ENCODE results near the gene TPD52L1. TPM values are rescaled to one million over a fixed set of nuclear protein-coding genes. Genes with fewer than 3 reads are reported as not detected.
"Not testable (repeated sequence)": the region's sequence is repeated elsewhere in the genome, so short reads cannot be mapped to it uniquely, and the experiment has no call there.

Gene TPD52L1
- total RNA-seq, 1 experiment from 2014 or later = 7.3 TPM

DNA sequence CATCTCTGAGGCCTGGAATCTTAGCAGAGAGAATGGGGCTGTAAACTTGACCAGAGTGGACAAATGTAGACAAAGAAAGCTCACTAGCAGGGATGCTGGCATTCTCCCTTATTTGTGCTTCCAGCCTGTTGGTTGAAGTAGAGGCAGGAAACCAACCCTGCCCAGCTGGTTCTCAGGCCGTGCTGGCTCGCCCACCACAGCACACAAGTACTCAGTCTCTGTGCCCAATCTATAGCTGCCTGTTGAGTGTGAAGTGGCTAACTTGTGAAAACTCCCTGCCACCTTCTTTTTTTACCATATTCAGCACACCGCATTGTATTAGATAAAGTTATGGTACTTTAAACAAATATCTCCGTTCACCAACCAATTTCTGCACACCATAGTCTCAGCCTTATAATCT, 110.9 kb downstream of the TPD52L1 start:
- DNase-seq = no peak
- Histone ChIP-seq H3K27me3 (ENCODE audit: control insufficient read depth, insufficient read depth, low read length) (no peaks in the 10 kb centered on the region), H3K36me3 (replicated peaks; ENCODE audit: control insufficient read depth, insufficient read depth, low read length) (no peaks in the 10 kb centered on the region), H3K4me3 (ENCODE audit: insufficient read depth, low read depth, low read length) (no peak overlapping the region)

DNA sequence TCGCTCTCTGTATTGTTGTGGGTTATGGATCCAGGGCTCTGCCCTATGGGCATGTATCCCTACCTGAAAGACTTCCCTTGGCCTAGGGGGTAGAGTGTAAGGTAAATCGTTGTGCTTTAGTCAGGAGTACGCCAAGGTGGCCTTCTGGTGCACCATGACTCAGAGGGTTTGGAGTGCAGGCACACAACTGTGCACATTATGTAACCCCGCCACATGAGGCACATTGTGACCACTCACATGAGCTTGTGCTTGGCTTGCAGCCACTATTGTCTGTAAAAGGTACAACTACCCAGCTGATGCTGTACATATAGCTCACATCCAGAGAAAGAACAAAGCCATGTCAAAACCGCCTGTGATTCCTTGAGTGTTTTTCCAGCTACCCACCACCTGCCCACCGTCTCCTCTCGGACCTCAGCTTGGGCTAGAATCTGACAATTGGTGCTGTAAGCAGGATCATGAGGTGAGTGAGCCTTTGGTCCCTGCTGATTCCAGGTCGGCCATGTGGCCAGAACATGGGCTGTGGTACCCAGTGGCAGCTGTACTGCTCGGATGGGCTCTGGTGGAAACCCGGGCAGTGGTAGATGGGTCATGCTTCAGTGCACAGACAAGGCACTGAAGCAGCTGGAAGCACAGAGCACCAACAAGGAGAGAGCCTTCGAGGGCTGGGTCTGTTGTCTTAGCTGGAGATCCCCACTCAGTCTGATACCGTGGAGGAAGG, 114.4 kb downstream of the TPD52L1 start:
- no peak overlapping the region for H3K4me3 ChIP-seq (ENCODE audit: insufficient read depth, low read depth, low read length)
- no peak for DNase-seq
- H3K27me3 ChIP-seq (ENCODE audit: control insufficient read depth, insufficient read depth, low read length) = no peaks in the 10 kb centered on the region
- H3K36me3 ChIP-seq (replicated peaks; ENCODE audit: control insufficient read depth, insufficient read depth, low read length) = no peaks in the 10 kb centered on the region

- Histone ChIP-seq H3K36me3 (replicated peaks; ENCODE audit: control insufficient read depth, insufficient read depth, low read length) (no peaks in the 10 kb centered on the region; the same call in 1 of the 2 replicates), H3K27me3 (ENCODE audit: control insufficient read depth, insufficient read depth, low read length) (no peaks in the 10 kb centered on the region), H3K4me3 (ENCODE audit: insufficient read depth, low read depth, low read length) (no peak overlapping the region)
- no peak for DNase-seq
Measured at GRCh38 chr6:125268765-125269164, 115.2 kb downstream of the TPD52L1 start.

- Histone ChIP-seq H3K27me3 (ENCODE audit: control insufficient read depth, insufficient read depth, low read length) (no peaks in the 10 kb centered on the region), H3K4me3 (ENCODE audit: insufficient read depth, low read depth, low read length) (no peak overlapping the region), H3K36me3 (replicated peaks; ENCODE audit: control insufficient read depth, insufficient read depth, low read length) (no peaks in the 10 kb centered on the region; the same call in 1 of the 2 replicates)
- no peak for DNase-seq
Measured at GRCh38 chr6:125269328-125269985, 115.9 kb downstream of the TPD52L1 start.

DNA sequence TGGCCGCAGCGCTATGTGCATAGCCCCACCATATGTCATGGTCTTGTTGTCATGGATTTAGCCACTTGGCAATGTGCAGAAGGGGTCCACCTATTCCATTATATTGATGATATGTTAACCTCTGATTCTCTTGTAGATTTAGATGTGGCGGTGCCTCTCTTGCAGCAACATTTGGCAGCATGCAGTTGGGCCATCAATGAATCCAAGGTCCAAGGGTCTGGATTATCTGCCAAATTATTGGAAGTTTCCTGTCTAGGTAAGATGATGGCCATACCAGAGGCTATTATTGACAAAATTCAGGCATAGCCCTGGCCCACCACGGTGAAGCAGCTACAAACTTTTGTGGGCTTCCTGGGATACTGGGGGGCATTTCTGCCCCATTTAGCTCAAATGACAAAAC, 116.8 kb downstream of the TPD52L1 start:
- DNase-seq = no peak
- H3K4me3 ChIP-seq (ENCODE audit: insufficient read depth, low read depth, low read length) = no peak overlapping the region
- H3K27me3 ChIP-seq (ENCODE audit: control insufficient read depth, insufficient read depth, low read length) = no peaks in the 10 kb centered on the region
- H3K36me3 ChIP-seq (replicated peaks; ENCODE audit: control insufficient read depth, insufficient read depth, low read length) = peaks cover 1% of the 10 kb centered on the region; the same call in 1 of the 2 replicates

DNA sequence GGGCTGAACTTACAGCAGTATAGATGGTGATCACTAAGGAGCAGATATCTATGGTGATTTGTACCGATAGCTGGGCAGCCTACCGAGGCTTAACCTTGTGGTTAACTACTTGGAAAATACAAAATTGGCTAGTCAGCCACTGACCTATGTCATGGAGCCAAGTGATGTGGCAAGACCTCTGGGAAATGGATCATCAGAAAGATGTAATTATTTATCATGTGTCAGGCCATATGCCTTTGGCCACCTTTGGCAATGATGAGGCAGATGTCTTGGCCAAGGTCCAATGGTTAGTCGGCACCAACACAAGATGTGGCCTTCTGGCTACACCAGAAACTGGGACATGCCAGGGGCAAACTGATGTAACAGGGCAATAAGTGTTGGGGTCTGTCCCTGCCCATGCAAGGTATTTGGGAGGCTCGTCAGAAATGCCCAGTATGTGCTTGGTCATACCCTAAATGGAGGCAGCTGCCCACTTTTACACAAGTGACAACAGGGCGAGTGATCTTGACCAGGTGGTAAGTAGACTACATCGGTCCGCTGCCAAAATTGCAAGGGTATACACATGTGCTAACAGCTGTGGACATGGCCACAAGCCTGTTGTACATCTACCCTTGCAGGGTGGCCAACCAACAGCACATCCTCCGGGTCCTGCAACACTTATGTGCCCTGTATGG, 118.0 kb downstream of the TPD52L1 start:
- Histone ChIP-seq H3K27me3 (ENCODE audit: control insufficient read depth, insufficient read depth, low read length) (no peaks in the 10 kb centered on the region), H3K4me3 (ENCODE audit: insufficient read depth, low read depth, low read length) (no peak overlapping the region), H3K36me3 (replicated peaks; ENCODE audit: control insufficient read depth, insufficient read depth, low read length) (peaks cover 6% of the 10 kb centered on the region; the same call in 1 of the 2 replicates)
- DNase-seq = no peak

GRCh38 chr6:125273251-125273650, 119.7 kb downstream of the TPD52L1 start:
- DNase-seq = no peak
- H3K4me3 ChIP-seq (ENCODE audit: insufficient read depth, low read depth, low read length) = no peak overlapping the region
- peaks cover 7% of the 10 kb centered on the region; the same call in 1 of the 2 replicates for H3K36me3 ChIP-seq (replicated peaks; ENCODE audit: control insufficient read depth, insufficient read depth, low read length)
- no peaks in the 10 kb centered on the region for H3K27me3 ChIP-seq (ENCODE audit: control insufficient read depth, insufficient read depth, low read length)

DNA sequence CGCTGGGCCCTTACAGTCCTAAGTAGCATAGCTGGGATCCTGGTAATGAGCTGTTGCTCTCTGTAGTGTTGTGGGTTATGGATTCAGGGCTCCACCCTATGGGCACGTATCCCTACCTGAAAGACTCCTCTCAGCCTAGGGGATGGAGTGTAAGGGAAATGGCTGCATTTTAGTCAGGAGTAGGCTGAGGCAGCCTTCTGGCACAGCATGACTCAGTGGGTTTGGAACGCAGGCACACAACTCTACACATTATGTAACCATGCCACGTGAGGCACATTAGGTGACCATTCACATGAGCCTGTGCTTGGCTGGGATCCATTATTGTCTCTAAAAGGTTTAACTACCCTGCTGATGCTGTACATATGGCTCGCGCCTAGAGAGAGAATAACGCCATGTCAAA, 120.4 kb downstream of the TPD52L1 start:
- DNase-seq = no peak
- H3K4me3 ChIP-seq (ENCODE audit: insufficient read depth, low read depth, low read length) = no peak overlapping the region

DNA sequence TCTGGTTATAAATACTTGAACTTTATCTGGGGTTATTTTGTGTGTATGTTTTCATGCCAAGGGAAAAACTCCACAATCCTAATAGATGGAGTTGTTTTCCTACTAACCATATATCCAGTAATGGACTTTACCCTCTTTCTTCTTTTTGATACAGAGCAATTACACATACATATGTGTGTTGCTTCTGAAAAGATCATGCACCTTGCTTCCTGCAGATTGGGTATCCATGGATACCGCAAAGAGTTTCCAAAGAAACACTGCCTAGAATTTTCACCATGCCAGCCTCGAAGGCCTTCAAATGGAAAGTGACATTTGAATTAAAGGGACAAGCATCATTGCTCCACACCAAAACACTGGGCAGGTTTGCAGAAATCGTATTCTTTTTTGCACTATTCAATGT, 121.4 kb downstream of the TPD52L1 start:
- Histone ChIP-seq H3K27me3 (ENCODE audit: control insufficient read depth, insufficient read depth, low read length) (no peaks in the 10 kb centered on the region), H3K36me3 (replicated peaks; ENCODE audit: control insufficient read depth, insufficient read depth, low read length) (peaks cover 7% of the 10 kb centered on the region; the same call in 1 of the 2 replicates), H3K4me3 (ENCODE audit: insufficient read depth, low read depth, low read length) (no peak overlapping the region)
- DNase-seq = no peak

More for the DNA sequence above, 120.4 kb downstream of the TPD52L1 start:
- H3K27me3 ChIP-seq (ENCODE audit: control insufficient read depth, insufficient read depth, low read length) = no peaks in the 10 kb centered on the region
- peaks cover 7% of the 10 kb centered on the region; the same call in 1 of the 2 replicates for H3K36me3 ChIP-seq (replicated peaks; ENCODE audit: control insufficient read depth, insufficient read depth, low read length)

DNA sequence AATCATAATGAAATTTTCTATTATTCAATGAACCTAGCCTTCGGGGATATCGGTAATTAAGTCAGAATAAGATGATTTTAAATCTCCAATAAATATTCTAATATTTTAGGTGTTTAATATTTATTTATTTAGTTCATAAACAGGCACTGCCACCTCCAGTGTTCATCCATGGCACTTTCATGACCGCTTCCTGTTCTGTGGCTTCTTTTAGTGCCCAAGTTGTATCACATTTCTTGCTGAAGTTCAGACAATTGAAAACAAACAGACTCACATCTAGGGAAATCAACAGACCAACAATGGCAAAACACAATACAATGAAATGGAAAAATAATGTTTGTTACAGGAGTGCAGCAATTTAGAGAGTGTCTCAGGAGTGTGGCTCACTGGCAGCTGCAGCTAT, 122.2 kb downstream of the TPD52L1 start:
- Histone ChIP-seq H3K4me3 (ENCODE audit: insufficient read depth, low read depth, low read length) (no peak overlapping the region), H3K36me3 (replicated peaks; ENCODE audit: control insufficient read depth, insufficient read depth, low read length) (peaks cover 9% of the 10 kb centered on the region), H3K27me3 (ENCODE audit: control insufficient read depth, insufficient read depth, low read length) (no peaks in the 10 kb centered on the region)
- DNase-seq = no peak

- Histone ChIP-seq H3K36me3 (replicated peaks; ENCODE audit: control insufficient read depth, insufficient read depth, low read length) (peaks cover 9% of the 10 kb centered on the region), H3K27me3 (ENCODE audit: control insufficient read depth, insufficient read depth, low read length) (no peaks in the 10 kb centered on the region), H3K4me3 (ENCODE audit: insufficient read depth, low read depth, low read length) (no peak overlapping the region)
- no peak for DNase-seq
Measured at GRCh38 chr6:125277838-125278237, 124.3 kb downstream of the TPD52L1 start.

GRCh38 chr6:125279961-125280360, 126.4 kb downstream of the TPD52L1 start:
- H3K27me3 ChIP-seq (ENCODE audit: control insufficient read depth, insufficient read depth, low read length) = no peaks in the 10 kb centered on the region
- DNase-seq = no peak
- no peak overlapping the region for H3K4me3 ChIP-seq (ENCODE audit: insufficient read depth, low read depth, low read length)
- H3K36me3 ChIP-seq (replicated peaks; ENCODE audit: control insufficient read depth, insufficient read depth, low read length) = peaks cover 8% of the 10 kb centered on the region

DNA sequence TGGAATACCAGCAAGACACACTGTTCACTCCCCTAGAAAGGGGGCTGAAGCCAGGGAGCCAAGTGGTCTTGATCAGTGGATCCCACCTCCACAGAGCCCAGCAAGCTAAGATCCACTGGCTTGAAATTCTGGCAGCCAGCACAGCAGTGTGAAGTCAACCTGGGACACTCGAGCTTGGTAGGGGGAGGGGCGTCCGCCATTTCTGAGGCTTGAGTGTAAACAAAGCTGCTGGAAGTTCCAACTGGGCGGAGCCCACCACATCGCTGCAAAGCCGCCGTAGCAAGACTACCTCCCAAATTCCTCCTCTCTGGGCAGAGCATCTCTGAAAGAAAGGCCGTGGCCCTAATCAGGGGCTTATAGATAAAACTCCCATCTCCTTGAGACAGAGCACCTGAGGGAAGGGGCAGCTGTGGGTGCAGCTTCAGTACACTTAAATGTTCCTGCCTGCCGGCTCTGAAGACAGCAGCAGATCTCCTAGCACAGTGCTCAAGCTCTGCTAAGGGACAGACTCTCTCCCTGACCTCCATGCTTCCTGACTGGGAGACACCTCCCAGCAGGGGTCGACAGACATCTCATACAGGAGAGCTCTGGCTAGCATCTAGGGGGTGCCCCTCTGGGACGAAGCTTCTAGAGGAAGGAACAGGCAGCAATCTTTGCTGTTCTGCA, 126.9 kb downstream of the TPD52L1 start:
- not testable (repeated sequence) for DNase-seq; H3K36me3 ChIP-seq (replicated peaks; ENCODE audit: control insufficient read depth, insufficient read depth, low read length); H3K4me3 ChIP-seq (ENCODE audit: insufficient read depth, low read depth, low read length); H3K27me3 ChIP-seq (ENCODE audit: control insufficient read depth, insufficient read depth, low read length)

DNA sequence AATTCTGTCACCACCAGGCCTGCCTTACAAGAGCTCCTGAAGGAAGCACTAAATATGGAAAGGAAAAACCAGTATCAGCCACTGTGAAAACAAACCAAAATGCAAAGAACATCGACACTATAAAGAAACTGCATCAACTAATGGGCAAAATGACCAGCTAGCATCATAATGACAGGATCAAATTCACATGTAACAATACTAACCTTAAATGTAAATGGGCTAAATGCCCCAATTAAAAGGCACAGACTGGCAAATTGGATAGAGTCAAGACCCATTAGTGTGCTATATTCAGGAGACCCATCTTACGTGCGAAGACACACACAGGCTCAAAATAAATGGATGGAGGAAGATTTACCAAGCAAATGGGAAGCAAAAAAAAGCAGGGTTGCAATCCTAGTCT, 128.9 kb downstream of the TPD52L1 start:
- not testable (repeated sequence) for DNase-seq

More for the DNA sequence above, 128.9 kb downstream of the TPD52L1 start:
- H3K27me3 ChIP-seq (ENCODE audit: control insufficient read depth, insufficient read depth, low read length); H3K36me3 ChIP-seq (replicated peaks; ENCODE audit: control insufficient read depth, insufficient read depth, low read length); H3K4me3 ChIP-seq (ENCODE audit: insufficient read depth, low read depth, low read length): not testable (repeated sequence)

All from H7 (cell line).